Astrocyte of the cerebellum (primary cell): ENCODE results near the gene C11orf97.

ENCODE experiments used
- DNase-seq: peaks from one replicate; pipeline ENCODE4 v3.0.0-alpha.2; 2011; ENCODE audit warnings: low read depth
- H3K4me3 ChIP-seq: 2 replicates; pipeline ENCODE4 v1.5.1; 2011; ENCODE audit warnings: mild to moderate bottlenecking, low read depth, low read length, moderate library complexity
- in situ Hi-C: cut with HindIII; loops from 2 replicates; pipeline ENCODE4 v1.10.0; 2017; ENCODE audit warnings: low sequenced_read_pairs
- TF ChIP-seq, protein P1 (sequence below): IDR thresholded peaks from 2 replicates; pipeline ENCODE4 v1.5.1; 2012; ENCODE audit warnings: low read length, low read depth, moderate library complexity, mild to moderate bottlenecking; ENCODE audit errors: missing control alignments

C11orf97 gene

DNA sequence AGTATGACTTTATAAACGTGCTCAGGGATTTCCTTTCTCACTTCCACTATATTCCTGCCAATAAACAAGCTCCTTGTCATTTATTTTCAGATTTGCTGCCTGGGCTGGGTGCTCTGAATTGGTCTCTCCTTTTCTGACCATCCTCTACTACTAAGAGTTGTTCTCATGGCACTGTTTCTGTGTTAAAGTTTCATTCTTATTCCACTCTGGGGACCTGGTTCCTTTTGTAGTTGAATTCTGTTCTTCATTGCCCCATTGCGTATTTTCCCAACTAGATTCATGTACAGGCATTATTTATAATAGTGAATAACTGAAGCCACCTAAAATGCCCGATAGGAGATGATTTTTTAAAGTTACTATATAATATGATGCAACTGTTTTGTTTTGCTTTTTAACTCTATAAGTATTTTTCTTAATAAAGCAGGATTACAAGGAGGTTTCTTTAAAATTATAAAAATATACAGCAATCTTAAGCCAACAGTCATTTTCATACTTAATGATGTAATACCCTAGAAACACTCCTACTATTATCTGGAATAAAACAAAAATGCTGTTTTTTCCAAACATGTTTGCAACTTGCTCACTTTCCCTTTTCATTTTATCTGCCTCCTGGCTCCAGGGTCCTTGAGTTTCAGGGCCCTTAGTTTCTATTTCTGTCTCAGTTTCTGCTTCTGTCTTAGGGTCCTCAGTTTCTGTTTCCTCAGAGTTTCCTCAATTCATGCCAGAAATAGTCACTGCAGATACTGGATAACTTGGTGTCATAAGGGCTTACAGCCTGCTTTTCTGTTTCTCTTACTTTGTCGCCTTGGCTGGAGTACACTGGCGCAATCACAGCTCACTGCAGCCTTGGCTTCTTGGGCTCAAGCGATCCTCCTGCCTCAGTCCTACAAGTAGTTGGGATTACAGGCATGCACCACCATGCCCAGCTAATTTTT, 21.7 kb downstream of the C11orf97 start:
- no peak overlapping the region for H3K4me3 ChIP-seq
- in situ Hi-C loops: no loop called here
- no peak for DNase-seq
- TF ChIP-seq, protein P1, sequence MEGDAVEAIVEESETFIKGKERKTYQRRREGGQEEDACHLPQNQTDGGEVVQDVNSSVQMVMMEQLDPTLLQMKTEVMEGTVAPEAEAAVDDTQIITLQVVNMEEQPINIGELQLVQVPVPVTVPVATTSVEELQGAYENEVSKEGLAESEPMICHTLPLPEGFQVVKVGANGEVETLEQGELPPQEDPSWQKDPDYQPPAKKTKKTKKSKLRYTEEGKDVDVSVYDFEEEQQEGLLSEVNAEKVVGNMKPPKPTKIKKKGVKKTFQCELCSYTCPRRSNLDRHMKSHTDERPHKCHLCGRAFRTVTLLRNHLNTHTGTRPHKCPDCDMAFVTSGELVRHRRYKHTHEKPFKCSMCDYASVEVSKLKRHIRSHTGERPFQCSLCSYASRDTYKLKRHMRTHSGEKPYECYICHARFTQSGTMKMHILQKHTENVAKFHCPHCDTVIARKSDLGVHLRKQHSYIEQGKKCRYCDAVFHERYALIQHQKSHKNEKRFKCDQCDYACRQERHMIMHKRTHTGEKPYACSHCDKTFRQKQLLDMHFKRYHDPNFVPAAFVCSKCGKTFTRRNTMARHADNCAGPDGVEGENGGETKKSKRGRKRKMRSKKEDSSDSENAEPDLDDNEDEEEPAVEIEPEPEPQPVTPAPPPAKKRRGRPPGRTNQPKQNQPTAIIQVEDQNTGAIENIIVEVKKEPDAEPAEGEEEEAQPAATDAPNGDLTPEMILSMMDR: no peak

GRCh38 chr11:94536386-94536785, 24.1 kb downstream of the C11orf97 start:
- DNase-seq: no peak
- in situ Hi-C loops: no loop called here
- H3K4me3 ChIP-seq: no peak overlapping the region
- TF ChIP-seq, protein P1: no peak

DNA sequence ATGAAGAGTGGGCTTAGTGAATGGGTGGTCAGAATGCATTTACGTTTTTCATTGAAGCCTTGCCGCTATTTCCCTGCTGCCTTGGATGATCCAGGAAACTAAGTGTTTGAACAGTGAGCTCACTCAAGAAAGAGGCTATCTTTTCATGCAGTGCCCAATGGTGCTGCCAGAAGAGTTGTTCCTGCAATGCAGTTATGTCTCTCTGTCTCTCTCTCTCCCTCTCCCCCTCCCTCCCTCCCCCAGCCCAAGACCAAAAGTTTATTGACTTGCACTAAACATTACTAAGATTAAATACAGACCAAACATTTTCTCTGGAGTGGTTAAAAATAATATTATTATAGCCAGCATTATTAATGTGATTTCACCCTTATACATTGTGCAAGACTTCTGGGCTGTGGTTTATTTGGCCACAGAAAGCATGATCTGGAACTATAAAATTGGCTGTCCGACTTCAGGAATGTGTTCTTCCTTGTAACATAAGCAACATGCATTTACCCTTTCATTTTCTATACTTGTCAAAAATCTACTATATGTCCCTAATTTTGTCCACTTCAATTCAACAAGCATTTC, 24.9 kb downstream of the C11orf97 start:
- in situ Hi-C loops: no loop called here
- TF ChIP-seq, protein P1: no peak
- DNase-seq: peak; percentile 39
- no peak overlapping the region for H3K4me3 ChIP-seq

GRCh38 chr11:94539420-94539819, 27.2 kb downstream of the C11orf97 start:
- H3K4me3 ChIP-seq: no peak overlapping the region
- in situ Hi-C loops: no loop called here
- DNase-seq: no peak
- TF ChIP-seq, protein P1: no peak

- no peak for DNase-seq
These were observed 31.7 kb downstream of the C11orf97 start, which contains the start of gene FUT4 for GRCh38 chr11:94543695-94544645. TSS of gene FUT4 (plus strand) at chr11:94543921. CDS start at chr11:94544134, 213 bp downstream.

More at GRCh38 chr11:94543695-94544645, 31.7 kb downstream of the C11orf97 start, which contains the start of gene FUT4:
- H3K4me3 ChIP-seq: peak within 1 kb of the TSS; percentile 47
- in situ Hi-C loops: no loop called here
- TF ChIP-seq, protein P1: no peak
